Measurements from ENCODE around the gene G0S2.

- no peak for TF ChIP-seq EZH2 (IDR thresholded peaks at IDR 0.05; ENCODE audit: insufficient read depth, low read length)
- no peak for TF ChIP-seq CTCF (IDR thresholded peaks at IDR 0.05; ENCODE audit: insufficient read depth, low read depth, low read length)
These were observed 12.3 kb upstream of the G0S2 start for GRCh38 chr1:209662879-209663327.
